PC-9 (cell line): ENCODE results near the gene BAIAP2. TPM values are rescaled to one million over a fixed set of nuclear protein-coding genes. Genes with fewer than 3 reads are reported as not detected.

Experiments used
- BruUV-seq: library from RNA; stranded (reverse); fragments of 400-500 nt; replicated peaks from 2 replicates; lab custom pipeline; 2021; lab: Mats Ljungman, UMichigan
- CTCF ChIA-PET: fragments of 300-600 bp; sonication (Branson Sonifier 250); formaldehyde crosslinking; loops from one replicate; lab custom pipeline; 2022; ENCODE audit warnings: antibody characterized with exemption; lab: Charles Lee
- POLR2A ChIA-PET: fragments of 300-600 bp; sonication (Branson Sonifier 250); formaldehyde crosslinking; loops from one replicate; lab custom pipeline; 2022; ENCODE audit warnings: antibody characterized with exemption; ENCODE audit not compliant: unreplicated experiment; lab: Charles Lee
- DNase-seq, 2 experiments: peaks; one replicate each; pipeline versions ENCODE4 v3.0.0 to v3.0.0-alpha.2; 2015 to 2022; ENCODE audit warnings: mixed read lengths in 1 of 2
- H2AFZ ChIP-seq: fragments of 200-600 bp; sonication (generic); 2 replicates; pipeline ENCODE4 v1.8.1; 2017; ENCODE audit warnings: antibody characterized with exemption
- H3F3A ChIP-seq: fragments of 200-600 bp; sonication (generic); 2 replicates; pipeline ENCODE4 v1.8.1; 2017; ENCODE audit warnings: antibody characterized with exemption, mild to moderate bottlenecking, low read depth; ENCODE audit not compliant: insufficient read depth
- H3K27ac ChIP-seq: fragments of 200-600 bp; sonication (generic); 2 replicates; pipeline ENCODE4 v1.6.1; 2016; ENCODE audit warnings: mixed run types
- H3K27me3 ChIP-seq: fragments of 200-600 bp; sonication (generic); 2 replicates; pipeline ENCODE4 v1.6.1; 2016; ENCODE audit warnings: low read depth, mixed run types; ENCODE audit not compliant: insufficient read depth
- H3K36me3 ChIP-seq: fragments of 200-600 bp; sonication (generic); 2 replicates; pipeline ENCODE4 v1.6.1; 2016; ENCODE audit warnings: low read depth, mixed run types
- H3K4me1 ChIP-seq: fragments of 200-600 bp; sonication (generic); replicated peaks from 2 replicates; pipeline ENCODE4 v1.6.1; 2016; ENCODE audit warnings: mixed run types; ENCODE audit not compliant: insufficient read depth
- H3K4me2 ChIP-seq: fragments of 200-600 bp; sonication (generic); 2 replicates; pipeline ENCODE4 v1.6.1; 2017; ENCODE audit warnings: mixed run types
- H3K4me3 ChIP-seq: fragments of 200-600 bp; sonication (generic); 2 replicates; pipeline ENCODE4 v1.6.1; 2016; ENCODE audit warnings: mixed run types
- H3K79me2 ChIP-seq: fragments of 200-600 bp; sonication (generic); 2 replicates; pipeline ENCODE4 v1.6.1; 2017; ENCODE audit warnings: low read depth, mixed run types
- H3K9me2 ChIP-seq: fragments of 200-600 bp; sonication (generic); 2 replicates; pipeline ENCODE4 v1.8.1; 2017; ENCODE audit warnings: mild to moderate bottlenecking; ENCODE audit not compliant: insufficient read depth
- H3K9me3 ChIP-seq: fragments of 200-600 bp; sonication (generic); 2 replicates; pipeline ENCODE4 v1.8.1; 2016; ENCODE audit warnings: low read depth; ENCODE audit not compliant: insufficient read depth
- H4K20me1 ChIP-seq: fragments of 200-600 bp; sonication (generic); 2 replicates; pipeline ENCODE4 v1.8.1; 2017; ENCODE audit not compliant: insufficient read depth
- CTCF ChIP-seq: fragments of 200-600 bp; sonication (generic); conservative IDR thresholded peaks from 2 replicates; pipeline ENCODE4 v1.6.1; 2017; ENCODE audit warnings: mixed run types, antibody characterized with exemption, mild to moderate bottlenecking, moderate library complexity
- EZH2 ChIP-seq: fragments of 200-600 bp; sonication (generic); IDR thresholded peaks from 2 replicates; pipeline ENCODE4 v1.8.0; 2017; ENCODE audit warnings: antibody characterized with exemption, low read depth
- intact Hi-C: fragments of 100-400 bp; cut with micrococcal nuclease; formaldehyde crosslinking; loops from one replicate; pipeline ENCODE4 v1.10.0; 2022; ENCODE audit not compliant: unreplicated experiment
- total RNA-seq: library from RNA; stranded (reverse); gene quantifications from 2 replicates; pipeline ENCODE4 v1.2.3, GENCODE V29; 2021

The BAIAP2 gene
- total RNA-seq, 1 experiment from 2014 or later = 125 TPM

GRCh38 chr17:81117672-81118198, 82.8 kb downstream of the BAIAP2 start:
- H3K4me2 ChIP-seq = no peak overlapping the region
- ChIA-PET POLR2A (no interaction called here), CTCF (no interaction called here)
- H3K27me3 ChIP-seq = no peaks in the 10 kb centered on the region
- H3K4me1 ChIP-seq = no peaks in the 10 kb centered on the region
- H3K27ac ChIP-seq = no peak overlapping the region
- H3K79me2 ChIP-seq = no peaks in the 10 kb centered on the region
- H3K4me3 ChIP-seq = no peak overlapping the region
- H3K36me3 ChIP-seq = no peaks in the 10 kb centered on the region
- no peaks in the 10 kb centered on the region for H3K9me2 ChIP-seq
- no peak overlapping the region for H2AFZ ChIP-seq
- no peak for TF ChIP-seq CTCF
- H3K9me3 ChIP-seq = no peaks in the 10 kb centered on the region
- no TSS peak for BruUV-seq
- H3F3A ChIP-seq = no peaks in the 10 kb centered on the region
- intact Hi-C loops = no loop called here
- no peaks in the 10 kb centered on the region for H4K20me1 ChIP-seq
- no peak for DNase-seq

- no peaks in the 10 kb centered on the region for H3K79me2 ChIP-seq
- intact Hi-C loops = no loop called here
- no peaks in the 10 kb centered on the region for H3K36me3 ChIP-seq
- H3K9me3 ChIP-seq = no peaks in the 10 kb centered on the region
- no peak for TF ChIP-seq CTCF
- no peak for TF ChIP-seq EZH2
- no peaks in the 10 kb centered on the region for H3F3A ChIP-seq
- H3K9me2 ChIP-seq = no peaks in the 10 kb centered on the region
- no peak overlapping the region for H2AFZ ChIP-seq
- no peaks in the 10 kb centered on the region for H3K4me1 ChIP-seq
- ChIA-PET CTCF (no interaction called here), POLR2A (no interaction called here)
- no peaks in the 10 kb centered on the region for H3K27me3 ChIP-seq
- H4K20me1 ChIP-seq = no peaks in the 10 kb centered on the region
- no peak for DNase-seq
- no peak overlapping the region for H3K4me2 ChIP-seq
- H3K27ac ChIP-seq = no peak overlapping the region
- no peak overlapping the region for H3K4me3 ChIP-seq
- BruUV-seq = no TSS peak
These were observed 83.6 kb downstream of the BAIAP2 start for GRCh38 chr17:81118308-81119221.

GRCh38 chr17:81119223-81120148, 84.5 kb downstream of the BAIAP2 start:
- TF ChIP-seq EZH2 (no peak), CTCF (no peak)
- no peaks in the 10 kb centered on the region for H3K9me3 ChIP-seq
- CTCF ChIA-PET = no interaction called here
- H3K4me1 ChIP-seq = no peaks in the 10 kb centered on the region
- no peaks in the 10 kb centered on the region for H3F3A ChIP-seq
- DNase-seq = peak; percentile 63 to 75
- no peak overlapping the region for H3K4me2 ChIP-seq
- no peaks in the 10 kb centered on the region for H3K27me3 ChIP-seq
- intact Hi-C loops = no loop called here
- H3K4me3 ChIP-seq = no peak overlapping the region
- POLR2A ChIA-PET = no interaction called here
- H4K20me1 ChIP-seq = no peaks in the 10 kb centered on the region
- H3K9me2 ChIP-seq = no peaks in the 10 kb centered on the region
- no peak overlapping the region for H2AFZ ChIP-seq
- H3K27ac ChIP-seq = no peak overlapping the region
- H3K36me3 ChIP-seq = no peaks in the 10 kb centered on the region
- H3K79me2 ChIP-seq = no peaks in the 10 kb centered on the region
- no TSS peak for BruUV-seq
